Measurements from ENCODE around the gene SPTLC3.
A peak's percentile ranks its signal among the peaks of the same experiment; 100 is the strongest.

Gene SPTLC3

DNA sequence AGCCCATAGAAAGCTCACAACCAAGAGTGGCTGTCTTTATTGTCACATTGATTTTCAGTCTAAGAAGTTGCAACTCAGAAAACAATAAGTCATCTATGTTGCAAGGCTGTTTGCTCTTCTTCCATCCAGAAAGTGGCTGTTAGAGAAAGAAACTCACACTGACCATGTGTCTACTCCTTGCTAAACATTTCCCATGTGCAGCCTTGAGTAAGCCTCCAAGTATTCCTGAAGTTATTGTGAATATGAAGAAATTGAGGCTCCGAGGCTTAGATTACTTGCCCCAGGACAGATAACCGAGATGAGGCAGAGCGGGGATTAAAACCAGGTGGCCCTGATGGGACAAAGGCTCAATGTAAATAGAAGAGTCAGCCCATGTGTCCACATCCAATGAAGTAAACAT lies 105.0 kb downstream of the SPTLC3 start:
- H3K4me3 ChIP-seq (ENCODE audit: low read depth, low read length) = no peak overlapping the region

GRCh38 chr20:13117200-13117599 lies 108.4 kb downstream of the SPTLC3 start:
- TF ChIP-seq, protein P1, sequence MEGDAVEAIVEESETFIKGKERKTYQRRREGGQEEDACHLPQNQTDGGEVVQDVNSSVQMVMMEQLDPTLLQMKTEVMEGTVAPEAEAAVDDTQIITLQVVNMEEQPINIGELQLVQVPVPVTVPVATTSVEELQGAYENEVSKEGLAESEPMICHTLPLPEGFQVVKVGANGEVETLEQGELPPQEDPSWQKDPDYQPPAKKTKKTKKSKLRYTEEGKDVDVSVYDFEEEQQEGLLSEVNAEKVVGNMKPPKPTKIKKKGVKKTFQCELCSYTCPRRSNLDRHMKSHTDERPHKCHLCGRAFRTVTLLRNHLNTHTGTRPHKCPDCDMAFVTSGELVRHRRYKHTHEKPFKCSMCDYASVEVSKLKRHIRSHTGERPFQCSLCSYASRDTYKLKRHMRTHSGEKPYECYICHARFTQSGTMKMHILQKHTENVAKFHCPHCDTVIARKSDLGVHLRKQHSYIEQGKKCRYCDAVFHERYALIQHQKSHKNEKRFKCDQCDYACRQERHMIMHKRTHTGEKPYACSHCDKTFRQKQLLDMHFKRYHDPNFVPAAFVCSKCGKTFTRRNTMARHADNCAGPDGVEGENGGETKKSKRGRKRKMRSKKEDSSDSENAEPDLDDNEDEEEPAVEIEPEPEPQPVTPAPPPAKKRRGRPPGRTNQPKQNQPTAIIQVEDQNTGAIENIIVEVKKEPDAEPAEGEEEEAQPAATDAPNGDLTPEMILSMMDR (IDR thresholded peaks at IDR 0.05; ENCODE audit: borderline replicate concordance, insufficient read depth, low read depth, low read length) = no peak
- H3K4me3 ChIP-seq (ENCODE audit: low read depth, low read length) = no peak overlapping the region

More for the DNA sequence above, 105.0 kb downstream of the SPTLC3 start:
- TF ChIP-seq, protein P1 (IDR thresholded peaks at IDR 0.05; ENCODE audit: borderline replicate concordance, insufficient read depth, low read depth, low read length) = no peak

- TF ChIP-seq, protein P1 (IDR thresholded peaks at IDR 0.05; ENCODE audit: borderline replicate concordance, insufficient read depth, low read depth, low read length) = no peak
- H3K4me3 ChIP-seq (ENCODE audit: low read depth, low read length) = no peak overlapping the region
Measured at GRCh38 chr20:13118676-13119075, 109.9 kb downstream of the SPTLC3 start.

DNA sequence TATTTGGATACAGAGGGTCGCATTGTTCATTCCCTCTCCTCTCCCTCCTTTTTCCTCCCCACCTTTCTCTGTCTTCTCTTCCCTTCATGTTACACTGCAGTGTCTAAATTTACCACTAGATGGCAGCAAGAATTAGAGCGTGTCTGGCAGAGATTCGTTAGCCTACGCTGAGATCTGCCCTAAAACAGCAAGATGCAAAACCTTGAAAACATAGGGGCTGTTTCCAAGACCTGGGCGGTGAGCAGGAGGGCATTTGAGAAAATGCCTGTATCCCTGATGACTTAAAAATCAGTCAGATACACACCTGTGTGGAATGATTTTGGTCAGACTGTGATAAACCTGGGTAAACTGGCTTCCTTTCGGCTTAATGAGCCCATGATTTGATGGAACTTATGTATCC lies 110.8 kb downstream of the SPTLC3 start:
- H3K4me3 ChIP-seq (ENCODE audit: low read depth, low read length) = no peak overlapping the region
- TF ChIP-seq, protein P1 (IDR thresholded peaks at IDR 0.05; ENCODE audit: borderline replicate concordance, insufficient read depth, low read depth, low read length) = peak; percentile 69; the same call in 1 of the 2 replicates

DNA sequence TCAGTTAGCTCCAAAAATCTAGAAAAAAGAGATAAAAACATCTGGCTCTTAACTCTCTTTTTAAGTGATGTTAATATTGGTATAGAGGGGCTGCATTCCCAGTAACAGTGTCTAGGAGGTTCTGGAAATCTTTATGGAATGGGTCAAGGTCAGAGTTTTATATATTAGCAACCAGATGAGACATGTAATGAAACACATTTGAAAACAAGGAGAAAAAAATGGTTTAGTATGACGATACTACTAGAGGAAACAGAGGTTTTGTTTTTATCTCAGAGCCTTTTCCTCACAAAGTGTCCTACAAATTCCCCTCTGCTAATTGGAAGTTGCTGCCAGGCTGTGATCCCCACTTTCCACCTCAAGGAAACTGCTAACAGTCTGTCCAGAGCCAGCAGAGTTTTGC lies 111.7 kb downstream of the SPTLC3 start:
- H3K4me3 ChIP-seq (ENCODE audit: low read depth, low read length) = no peak overlapping the region
- TF ChIP-seq, protein P1 (IDR thresholded peaks at IDR 0.05; ENCODE audit: borderline replicate concordance, insufficient read depth, low read depth, low read length) = no peak

DNA sequence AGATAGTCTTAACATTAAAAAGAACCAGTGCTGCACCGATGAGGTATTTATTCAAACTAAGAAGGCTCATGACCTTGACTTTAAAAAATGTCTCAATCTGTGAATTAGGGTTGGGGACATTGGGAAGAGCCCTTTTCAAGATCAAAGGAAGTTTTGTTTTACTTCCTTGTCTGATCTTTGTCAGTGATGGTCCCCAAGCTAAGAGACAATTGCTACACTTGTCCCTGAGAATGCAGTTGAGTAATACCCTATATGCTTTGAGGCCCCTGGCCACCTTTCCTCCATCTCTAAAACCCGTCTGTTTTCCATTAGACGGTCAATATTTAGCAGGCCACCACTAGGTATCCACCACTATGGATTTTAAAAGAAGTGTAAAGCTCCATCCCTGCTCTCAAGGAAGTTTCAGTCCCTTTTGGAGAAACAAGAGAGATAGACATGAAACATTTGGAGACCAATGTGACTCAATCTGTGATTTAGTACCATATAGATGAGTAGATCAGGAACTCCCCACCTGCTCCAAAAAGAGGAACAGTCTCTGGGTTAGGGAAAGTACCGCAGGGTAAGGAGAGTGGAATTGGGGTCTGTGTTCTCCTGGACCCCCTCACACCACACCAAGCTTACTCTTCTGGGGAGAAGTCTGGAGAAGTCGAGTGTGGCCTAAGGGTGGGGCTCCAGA lies 113.2 kb downstream of the SPTLC3 start:
- TF ChIP-seq, protein P1 (IDR thresholded peaks at IDR 0.05; ENCODE audit: borderline replicate concordance, insufficient read depth, low read depth, low read length) = no peak
- H3K4me3 ChIP-seq (ENCODE audit: low read depth, low read length) = no peak overlapping the region

GRCh38 chr20:13125486-13125885 lies 116.7 kb downstream of the SPTLC3 start:
- no peak overlapping the region for H3K4me3 ChIP-seq (ENCODE audit: low read depth, low read length)
- TF ChIP-seq, protein P1 (IDR thresholded peaks at IDR 0.05; ENCODE audit: borderline replicate concordance, insufficient read depth, low read depth, low read length) = no peak

Data from GM12875 (cell line).